Ramos (cell line): ENCODE data around the gene LMF1.
"Not testable (repeated sequence)": the region's sequence is repeated elsewhere in the genome, so short reads cannot be mapped to it uniquely, and the experiment has no call there.

ENCODE experiments used
- in situ Hi-C: fragments of 300-500 bp; cut with MboI; formaldehyde crosslinking; loops from one replicate; pipeline ENCODE4 v1.14.3; 2022; ENCODE audit warnings: low sequenced_read_pairs; ENCODE audit not compliant: unreplicated experiment

The LMF1 gene

GRCh38 chr16:874366-875181 lies 96.2 kb downstream of the LMF1 start:
- in situ Hi-C loops, result no loop called here

- in situ Hi-C loops, result no loop called here
These were observed 96.9 kb downstream of the LMF1 start for GRCh38 chr16:873889-874288.

- in situ Hi-C loops, result no loop called here
These were observed 97.5 kb downstream of the LMF1 start for GRCh38 chr16:873243-873661.

DNA sequence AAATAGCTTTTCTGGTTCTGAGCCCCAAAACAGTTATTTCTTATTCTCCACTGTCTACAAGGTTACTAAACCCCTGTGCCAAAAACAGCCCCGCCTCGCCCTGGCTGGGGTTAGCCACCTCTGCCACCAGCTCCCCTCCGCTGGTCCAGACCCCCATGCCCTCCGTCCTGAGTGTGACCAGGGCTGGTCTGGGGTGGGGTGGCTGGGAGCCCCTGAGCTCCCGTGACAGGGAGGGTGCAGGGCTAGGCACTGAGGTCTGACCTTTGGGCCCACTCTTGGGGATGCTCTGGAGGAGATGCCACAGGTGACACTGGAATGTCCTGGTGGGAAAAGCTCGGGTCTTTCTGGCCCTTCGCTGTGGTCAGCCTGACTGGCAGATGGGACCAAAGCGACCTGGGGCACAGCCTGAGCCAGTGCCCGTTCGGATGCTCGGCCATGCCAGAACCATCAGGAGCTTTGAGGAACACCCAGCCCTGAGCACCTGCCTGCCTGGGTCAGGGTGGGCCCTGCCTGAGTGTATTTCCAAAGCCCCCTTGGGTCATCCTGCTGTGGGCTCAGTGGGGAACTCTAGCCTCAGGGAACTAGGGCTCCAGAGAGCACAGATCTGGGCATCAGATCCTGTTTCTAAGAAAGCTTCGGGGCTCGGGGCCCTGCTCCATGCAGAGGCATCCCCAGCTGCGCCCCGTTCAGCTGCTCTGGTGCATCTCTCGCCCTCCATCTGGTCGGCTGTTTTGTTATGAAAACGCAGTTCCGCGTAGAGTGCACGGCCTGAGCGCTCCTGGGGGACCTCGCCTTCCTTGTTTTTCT lies 98.1 kb downstream of the LMF1 start:
- in situ Hi-C loops, result no loop called here

GRCh38 chr16:871562-872345 lies 99.0 kb downstream of the LMF1 start:
- in situ Hi-C loops, result no loop called here

GRCh38 chr16:870856-871561 lies 99.8 kb downstream of the LMF1 start:
- in situ Hi-C loops, result no loop called here

DNA sequence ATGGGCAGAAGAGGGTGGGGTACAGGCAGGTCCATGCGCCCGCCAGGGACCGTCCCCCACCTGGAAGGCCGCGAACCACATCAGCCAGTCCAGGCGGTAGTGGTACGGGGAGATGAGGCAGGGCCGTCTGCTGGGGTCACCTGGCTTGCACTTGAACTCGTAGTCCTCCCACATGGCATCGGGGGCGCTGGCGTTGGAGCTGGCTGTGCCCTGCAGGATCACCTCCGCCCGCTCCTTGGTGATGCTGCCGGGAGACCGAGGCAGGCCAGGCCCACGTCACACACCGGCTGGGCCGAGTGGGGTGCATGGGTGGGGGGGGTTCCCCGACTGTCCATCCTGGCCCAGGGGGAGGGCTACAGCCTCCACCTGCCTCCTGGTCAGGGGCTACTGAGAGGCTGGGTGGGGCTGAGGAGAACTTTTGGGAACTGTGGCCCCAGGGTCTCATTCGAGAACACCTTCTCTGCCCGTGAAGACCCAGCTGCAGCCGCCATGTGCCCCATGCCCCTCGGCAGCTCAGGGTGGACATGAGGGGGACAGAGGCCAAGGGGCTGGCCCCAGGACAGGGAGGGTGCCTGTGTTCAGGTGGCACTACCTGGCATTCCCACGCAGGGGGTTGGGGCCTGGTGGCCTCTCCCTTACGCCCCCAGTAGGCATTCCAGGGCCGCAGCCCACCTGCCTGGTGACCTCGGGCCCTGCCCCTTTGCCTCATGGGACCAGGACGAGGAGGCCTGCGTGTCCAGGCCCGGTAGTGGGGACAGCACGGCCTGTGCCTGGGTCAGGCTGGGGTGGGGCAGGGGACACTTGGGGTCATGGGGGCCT lies 100.8 kb downstream of the LMF1 start:
- in situ Hi-C loops, result no loop called here

GRCh38 chr16:868846-869822 lies 101.7 kb downstream of the LMF1 start:
- in situ Hi-C loops, result no loop called here

GRCh38 chr16:868386-868755 lies 102.4 kb downstream of the LMF1 start:
- in situ Hi-C loops, result no loop called here

- in situ Hi-C loops, result no loop called here
These were observed 103.1 kb downstream of the LMF1 start for GRCh38 chr16:867421-868385.

DNA sequence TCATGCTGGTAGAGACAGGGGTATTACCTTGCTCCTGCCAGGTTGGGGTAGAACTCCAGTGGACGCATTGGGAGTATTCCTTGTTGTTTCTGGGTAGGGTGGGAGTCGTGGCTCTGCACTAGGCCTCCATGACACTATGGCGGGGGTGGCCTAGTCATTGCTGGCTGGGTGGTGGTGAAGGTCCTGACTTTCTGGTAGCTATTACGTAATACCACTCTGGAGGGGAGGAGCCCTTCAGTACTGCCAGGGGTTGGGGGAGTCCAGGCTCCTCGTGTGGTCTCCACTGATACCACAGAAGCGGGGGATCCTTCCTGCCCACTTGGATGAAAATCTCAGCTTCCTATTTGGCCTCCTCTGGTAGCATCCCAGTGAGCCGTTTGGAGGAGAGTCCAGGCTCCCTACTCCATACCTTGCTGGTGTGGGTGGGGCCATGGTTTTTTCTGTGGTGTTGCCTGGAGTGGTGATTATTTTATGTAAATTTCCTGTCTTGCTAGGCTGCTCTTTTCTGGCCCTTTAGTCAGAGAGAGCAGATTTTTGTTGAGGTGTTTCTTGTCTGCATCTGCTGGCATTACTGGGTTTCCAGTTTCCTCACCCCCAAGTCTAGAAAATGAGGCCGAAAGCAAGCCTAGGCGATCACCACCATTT lies 104.4 kb downstream of the LMF1 start:
- in situ Hi-C loops, result no loop called here

- in situ Hi-C loops, result no loop called here
These were observed 105.8 kb downstream of the LMF1 start for GRCh38 chr16:865026-865425.

GRCh38 chr16:861446-861845 lies 109.3 kb downstream of the LMF1 start:
- in situ Hi-C loops, result no loop called here

GRCh38 chr16:860891-861290 lies 109.9 kb downstream of the LMF1 start:
- in situ Hi-C loops, result no loop called here

DNA sequence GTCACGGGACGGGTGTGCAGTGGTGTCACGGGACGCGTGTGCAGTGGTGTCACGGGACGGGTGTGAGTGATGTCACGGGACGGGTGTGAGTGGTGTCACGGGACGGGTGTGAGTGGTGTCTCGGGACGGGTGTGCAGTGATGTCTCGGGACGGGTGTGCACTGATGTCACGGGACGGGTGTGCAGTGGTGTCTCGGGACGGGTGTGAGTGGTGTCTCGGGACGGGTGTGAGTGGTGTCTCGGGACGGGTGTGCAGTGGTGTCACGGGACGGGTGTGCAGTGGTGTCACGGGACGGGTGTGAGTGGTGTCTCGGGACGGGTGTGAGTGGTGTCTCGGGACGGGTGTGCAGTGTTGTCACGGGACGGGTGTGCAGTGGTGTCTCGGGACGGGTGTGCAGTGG lies 111.8 kb downstream of the LMF1 start:
- in situ Hi-C loops, result not testable (repeated sequence)

- in situ Hi-C loops, result not testable (repeated sequence)
These were observed 112.3 kb downstream of the LMF1 start for GRCh38 chr16:858441-858840.

- in situ Hi-C loops, result no loop called here
These were observed 114.0 kb downstream of the LMF1 start for GRCh38 chr16:856811-857210.
